ENCODE measurements around the gene GLT1D1. TPM values are rescaled to one million over a fixed set of nuclear protein-coding genes. Genes with fewer than 3 reads are reported as not detected.

Gene GLT1D1
- total RNA-seq, 1 donor from 2014 or later: 3.2 TPM

DNA sequence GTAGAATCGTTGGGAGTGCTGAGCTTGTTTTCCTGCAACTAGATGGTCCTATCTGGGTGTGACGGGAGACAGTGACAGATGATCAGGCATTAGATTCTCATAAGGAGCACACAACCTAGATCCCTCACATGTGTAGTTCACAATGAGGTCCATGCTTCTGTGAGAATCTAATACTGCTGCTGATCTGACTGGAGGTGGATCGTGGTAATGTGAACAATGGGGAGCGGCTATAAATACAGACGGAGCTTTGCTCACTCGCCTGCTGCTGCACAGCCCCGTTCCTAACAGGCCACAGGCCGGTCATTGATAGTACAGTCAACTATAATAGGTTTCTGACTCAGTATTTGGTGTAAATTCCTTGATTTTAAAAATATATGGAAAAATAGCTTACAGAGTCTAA is 138.8 kb downstream of the GLT1D1 start:
- Mint-ChIP-seq H3K4me1 (ENCODE audit: low read depth) (no peaks in the 10 kb centered on the region), H3K36me3 (ENCODE audit: low read depth) (no peaks in the 10 kb centered on the region), H3K9me3 (peaks cover 10% of the 10 kb centered on the region), H3K27me3 (ENCODE audit: low read depth) (no peaks in the 10 kb centered on the region), H3K27ac (no peak overlapping the region), H3K4me3 (ENCODE audit: low read depth) (no peak overlapping the region)
- intact Hi-C loops (cut with micrococcal nuclease): no loop called here
- DNase-seq (ENCODE audit: low spot score): no peak

DNA sequence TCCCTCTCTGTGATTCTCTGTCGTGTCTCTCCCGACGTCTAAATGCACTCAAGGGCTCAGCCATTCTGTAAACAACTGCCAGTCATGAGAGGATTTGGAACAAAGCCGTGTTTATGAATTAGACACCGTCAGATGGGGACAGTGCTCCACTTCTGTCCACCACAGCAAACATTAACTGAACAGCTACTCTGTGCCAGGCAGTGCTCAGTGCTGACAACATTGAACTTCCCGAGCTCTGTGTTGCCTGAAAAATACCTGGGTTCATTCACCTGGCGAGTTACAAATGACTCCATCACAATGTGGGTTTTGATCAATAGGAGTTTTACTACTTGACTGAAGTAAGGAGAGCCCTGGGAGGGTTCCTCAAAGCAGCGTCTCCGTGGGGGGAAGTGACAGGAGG is 139.3 kb downstream of the GLT1D1 start:
- Mint-ChIP-seq H3K9me3 (peaks cover 13% of the 10 kb centered on the region), H3K4me1 (ENCODE audit: low read depth) (no peaks in the 10 kb centered on the region), H3K4me3 (ENCODE audit: low read depth) (no peak overlapping the region), H3K27me3 (ENCODE audit: low read depth) (no peaks in the 10 kb centered on the region), H3K36me3 (ENCODE audit: low read depth) (no peaks in the 10 kb centered on the region), H3K27ac (no peak overlapping the region)
- DNase-seq (ENCODE audit: low spot score): no peak
- intact Hi-C loops (cut with micrococcal nuclease): no loop called here

DNA sequence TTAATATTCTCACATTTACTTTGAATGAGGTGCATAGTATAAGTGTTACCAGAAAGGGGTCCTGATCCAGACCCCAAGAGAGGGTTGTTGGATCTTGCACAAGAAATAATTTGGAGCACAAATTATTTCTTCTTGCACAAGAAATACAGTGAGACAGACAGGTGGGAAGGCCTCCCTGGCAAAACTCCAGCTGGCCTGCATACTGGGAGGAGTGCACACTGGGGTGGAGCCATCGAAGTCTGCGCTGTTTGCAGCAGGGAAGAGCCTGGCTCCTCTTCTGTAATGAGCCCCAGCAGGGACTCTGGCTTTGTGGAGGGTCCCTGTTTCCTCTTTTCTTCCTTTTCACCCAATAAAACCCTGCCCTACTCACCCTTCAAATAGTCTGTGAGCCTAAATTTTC is 141.6 kb downstream of the GLT1D1 start:
- Mint-ChIP-seq H3K4me1 (ENCODE audit: low read depth) (no peaks in the 10 kb centered on the region), H3K36me3 (ENCODE audit: low read depth) (no peaks in the 10 kb centered on the region), H3K9me3 (peaks cover 19% of the 10 kb centered on the region), H3K27me3 (ENCODE audit: low read depth) (no peaks in the 10 kb centered on the region), H3K27ac (no peak overlapping the region), H3K4me3 (ENCODE audit: low read depth) (no peak overlapping the region)
- intact Hi-C loops (cut with micrococcal nuclease): no loop called here
- DNase-seq (ENCODE audit: low spot score): no peak

DNA sequence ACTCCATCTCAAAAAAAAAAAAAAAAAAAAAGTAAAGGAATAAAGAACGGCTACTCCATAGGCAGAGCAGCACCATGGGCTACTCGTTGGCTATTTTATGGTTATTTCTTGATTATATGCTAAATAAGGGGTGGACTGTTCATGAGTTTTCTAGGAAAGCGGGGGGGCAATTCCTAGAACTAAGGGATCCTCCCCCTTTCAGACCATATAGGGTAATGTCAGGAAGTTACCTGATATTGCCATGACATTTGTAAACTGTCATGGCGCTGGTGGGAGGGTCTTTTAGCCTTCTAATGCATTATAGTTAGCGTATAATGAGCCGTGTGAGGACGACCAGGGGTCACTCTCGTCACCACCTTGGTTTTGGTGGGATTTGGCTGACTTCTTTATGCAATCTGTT is 142.3 kb downstream of the GLT1D1 start:
- intact Hi-C loops (cut with micrococcal nuclease): no loop called here
- no peak overlapping the region for H3K4me3 Mint-ChIP-seq (ENCODE audit: low read depth)
- H3K9me3 Mint-ChIP-seq: peaks cover 19% of the 10 kb centered on the region
- H3K36me3 Mint-ChIP-seq (ENCODE audit: low read depth): no peaks in the 10 kb centered on the region
- H3K27me3 Mint-ChIP-seq (ENCODE audit: low read depth): no peaks in the 10 kb centered on the region
- H3K4me1 Mint-ChIP-seq (ENCODE audit: low read depth): no peaks in the 10 kb centered on the region
- no peak for DNase-seq (ENCODE audit: low spot score)
- no peak overlapping the region for H3K27ac Mint-ChIP-seq

DNA sequence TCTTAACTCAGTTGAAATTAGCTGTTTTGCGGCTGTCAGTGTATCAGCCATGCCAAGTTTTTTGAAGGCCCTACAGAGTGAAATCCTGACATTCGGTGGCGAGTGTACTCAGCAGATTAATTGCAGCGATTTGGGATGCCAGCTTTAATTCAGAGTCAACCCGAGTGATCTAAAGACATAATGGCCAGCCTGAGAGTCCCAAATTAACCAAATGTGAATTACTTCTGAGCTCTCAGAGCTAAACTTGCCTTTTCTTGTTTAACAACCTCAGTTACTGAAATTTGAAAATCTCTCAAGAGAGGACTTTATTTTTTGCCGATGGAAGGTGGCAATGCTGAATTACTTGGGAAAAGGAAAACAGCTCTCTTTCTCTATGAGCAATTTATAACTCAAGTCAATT is 148.5 kb downstream of the GLT1D1 start:
- Mint-ChIP-seq H3K36me3 (ENCODE audit: low read depth) (no peaks in the 10 kb centered on the region), H3K4me3 (ENCODE audit: low read depth) (no peak overlapping the region), H3K27me3 (ENCODE audit: low read depth) (no peaks in the 10 kb centered on the region), H3K9me3 (peaks cover 21% of the 10 kb centered on the region), H3K27ac (no peak overlapping the region), H3K4me1 (ENCODE audit: low read depth) (no peaks in the 10 kb centered on the region)
- intact Hi-C loops (cut with micrococcal nuclease): no loop called here
- DNase-seq (ENCODE audit: low spot score): no peak

DNA sequence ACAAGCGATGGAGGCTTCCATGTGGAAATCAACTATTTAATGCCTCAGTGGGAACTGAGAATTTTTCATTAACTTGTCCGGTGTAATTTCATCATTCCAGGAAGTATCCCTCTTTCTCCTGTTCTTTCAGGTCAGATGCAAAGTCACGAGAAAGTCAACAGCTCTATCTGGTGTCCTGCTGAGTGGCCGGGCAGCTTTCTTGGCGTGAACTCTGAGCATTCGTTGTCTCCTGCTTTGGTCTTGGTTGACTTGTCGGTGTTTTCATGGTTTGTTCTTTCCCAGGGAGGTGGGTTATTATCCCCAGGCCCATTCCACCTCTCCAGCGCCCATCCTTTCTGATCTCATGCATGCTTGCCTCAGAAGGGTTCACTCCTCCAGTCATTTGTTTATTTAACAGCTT is 149.1 kb downstream of the GLT1D1 start:
- Mint-ChIP-seq H3K27me3 (ENCODE audit: low read depth) (no peaks in the 10 kb centered on the region), H3K4me3 (ENCODE audit: low read depth) (no peak overlapping the region), H3K36me3 (ENCODE audit: low read depth) (no peaks in the 10 kb centered on the region), H3K9me3 (peaks cover 15% of the 10 kb centered on the region), H3K27ac (no peak overlapping the region), H3K4me1 (ENCODE audit: low read depth) (no peaks in the 10 kb centered on the region)
- no peak for DNase-seq (ENCODE audit: low spot score)
- intact Hi-C loops (cut with micrococcal nuclease): no loop called here

DNA sequence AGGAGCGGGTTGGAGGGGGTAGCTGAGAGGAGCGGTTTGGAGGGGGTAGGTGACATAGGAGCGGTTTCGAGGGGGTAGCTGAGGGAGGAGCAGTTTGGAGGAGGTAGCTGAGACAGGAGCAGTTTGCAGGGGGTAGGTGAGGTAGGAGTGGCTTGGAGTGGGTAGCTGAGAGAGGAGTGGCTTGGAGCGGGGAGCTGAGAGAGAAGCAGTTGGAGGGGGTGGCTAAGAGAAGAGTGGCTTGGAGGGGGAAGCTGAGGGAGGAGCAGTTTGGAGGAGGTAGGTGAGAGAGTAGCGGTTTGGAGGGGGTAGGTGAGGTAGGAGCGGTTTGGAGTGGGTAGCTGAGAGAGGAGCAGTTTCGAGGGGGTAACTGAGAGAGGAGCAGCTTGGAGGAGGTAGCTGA is 152.1 kb downstream of the GLT1D1 start:
- Mint-ChIP-seq H3K4me3 (ENCODE audit: low read depth) (no peak overlapping the region), H3K4me1 (ENCODE audit: low read depth) (no peaks in the 10 kb centered on the region), H3K27me3 (ENCODE audit: low read depth) (no peaks in the 10 kb centered on the region), H3K27ac (no peak overlapping the region), H3K36me3 (ENCODE audit: low read depth) (no peaks in the 10 kb centered on the region), H3K9me3 (peaks cover 9% of the 10 kb centered on the region)
- DNase-seq (ENCODE audit: low spot score): no peak
- intact Hi-C loops (cut with micrococcal nuclease): no loop called here

DNA sequence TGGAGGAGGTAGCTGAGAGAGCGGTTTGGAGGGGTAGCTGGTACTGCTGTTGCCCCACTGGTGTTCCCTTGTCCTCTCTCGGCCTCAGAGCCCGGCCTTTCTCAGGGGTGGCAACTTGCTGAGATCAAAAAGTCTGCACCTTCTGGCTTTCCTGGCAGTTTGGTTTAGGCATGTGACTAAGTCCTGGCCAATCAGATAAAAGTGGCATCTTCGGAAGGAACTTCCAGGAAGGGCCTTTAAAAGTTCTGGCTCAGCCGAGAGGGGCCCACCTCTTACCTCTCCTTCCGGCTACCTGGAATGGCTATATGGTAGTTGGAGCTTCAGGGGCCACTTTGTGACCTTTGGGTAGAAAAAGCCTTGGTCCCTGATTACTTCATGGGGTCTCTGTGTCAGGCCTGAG is 152.6 kb downstream of the GLT1D1 start:
- H3K27ac Mint-ChIP-seq: no peak overlapping the region

DNA sequence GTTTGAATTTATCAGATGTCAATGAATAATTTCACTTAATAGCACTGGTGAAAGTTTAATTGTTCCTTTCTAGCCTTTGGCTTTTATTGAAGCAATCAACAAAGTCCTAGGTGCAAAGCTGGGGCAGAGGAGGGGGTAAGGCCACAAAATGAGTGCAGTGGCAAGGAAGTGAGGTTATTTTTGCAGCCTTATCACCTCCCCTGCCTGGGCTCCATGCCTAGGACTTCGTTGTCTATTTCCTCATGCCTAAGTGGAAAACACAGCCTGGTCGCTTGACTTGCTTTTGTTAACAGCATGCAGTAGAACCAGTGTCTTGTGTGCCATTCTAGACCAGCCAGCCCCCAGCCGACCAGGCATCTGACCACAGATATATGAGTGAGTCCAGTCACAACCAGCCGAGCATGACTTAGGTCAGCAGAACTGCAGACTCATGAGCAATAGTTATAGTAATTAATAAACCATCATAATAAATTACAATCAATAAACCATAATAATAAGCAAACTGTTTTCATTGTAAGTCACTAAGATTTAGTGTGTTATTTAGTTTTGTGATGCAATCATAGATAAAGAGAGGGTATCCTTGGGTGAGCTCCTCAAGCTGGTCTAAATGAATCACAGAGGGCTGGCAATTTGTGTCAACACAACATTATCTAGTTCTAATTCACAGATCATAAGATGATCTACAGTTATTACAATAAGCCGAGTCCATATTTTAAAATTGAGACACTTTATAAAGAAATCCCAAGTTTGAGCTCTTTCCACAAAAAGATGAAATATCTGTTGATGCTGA is 156.8 kb downstream of the GLT1D1 start:
- Mint-ChIP-seq H3K9me3 (no peaks in the 10 kb centered on the region), H3K27me3 (ENCODE audit: low read depth) (no peaks in the 10 kb centered on the region), H3K36me3 (ENCODE audit: low read depth) (no peaks in the 10 kb centered on the region), H3K4me3 (ENCODE audit: low read depth) (no peak overlapping the region), H3K4me1 (ENCODE audit: low read depth) (no peaks in the 10 kb centered on the region), H3K27ac (no peak overlapping the region)
- no peak for DNase-seq (ENCODE audit: low spot score)
- intact Hi-C loops (cut with micrococcal nuclease): no loop called here

More for the DNA sequence above, 152.6 kb downstream of the GLT1D1 start:
- Mint-ChIP-seq H3K9me3 (peaks cover 9% of the 10 kb centered on the region), H3K4me3 (ENCODE audit: low read depth) (no peak overlapping the region), H3K4me1 (ENCODE audit: low read depth) (no peaks in the 10 kb centered on the region), H3K27me3 (ENCODE audit: low read depth) (no peaks in the 10 kb centered on the region), H3K36me3 (ENCODE audit: low read depth) (no peaks in the 10 kb centered on the region)
- no peak for DNase-seq (ENCODE audit: low spot score)
- intact Hi-C loops (cut with micrococcal nuclease): no loop called here

DNA sequence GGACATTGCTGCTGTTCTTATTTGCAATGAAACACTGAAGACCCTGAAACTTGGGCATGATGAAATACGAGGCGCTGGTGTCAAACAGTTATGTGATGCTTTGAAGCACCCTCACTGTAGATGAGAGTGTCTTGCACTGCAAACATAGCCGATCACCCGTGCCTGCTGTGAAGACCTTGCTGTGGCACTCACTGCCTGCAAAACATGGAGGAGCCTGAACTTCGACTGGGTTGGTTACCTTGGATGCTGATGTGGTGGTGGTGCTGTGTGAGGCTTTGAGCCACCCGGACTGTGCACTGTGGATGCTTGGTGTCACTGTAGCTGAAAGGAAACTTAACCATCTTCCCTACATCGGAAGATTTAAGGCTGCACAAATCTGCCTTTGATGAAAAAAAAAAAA is 162.9 kb downstream of the GLT1D1 start:
- peaks cover 7% of the 10 kb centered on the region for H3K9me3 Mint-ChIP-seq
- H3K4me3 Mint-ChIP-seq (ENCODE audit: low read depth): no peak overlapping the region
- H3K4me1 Mint-ChIP-seq (ENCODE audit: low read depth): no peaks in the 10 kb centered on the region
- no peak for DNase-seq (ENCODE audit: low spot score)
- no peaks in the 10 kb centered on the region for H3K27me3 Mint-ChIP-seq (ENCODE audit: low read depth)
- intact Hi-C loops (cut with micrococcal nuclease): no loop called here
- no peak overlapping the region for H3K27ac Mint-ChIP-seq
- H3K36me3 Mint-ChIP-seq (ENCODE audit: low read depth): no peaks in the 10 kb centered on the region

DNA sequence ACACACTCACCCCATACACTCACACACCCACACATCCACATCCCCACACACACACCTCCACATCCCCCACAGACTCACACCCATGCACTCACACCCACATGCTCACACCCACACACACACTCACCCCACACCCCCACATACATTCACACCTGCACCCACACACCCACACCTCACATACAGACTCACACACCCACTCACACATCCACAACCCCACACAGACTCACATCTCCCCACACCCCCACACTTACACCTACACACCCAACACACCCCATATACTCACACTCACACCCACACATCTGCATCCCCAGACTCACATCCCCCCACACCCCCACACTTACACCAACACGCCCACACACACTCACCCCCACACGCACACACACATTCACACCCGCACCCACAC is 171.8 kb downstream of the GLT1D1 start:
- intact Hi-C loops (cut with micrococcal nuclease): no loop called here

DNA sequence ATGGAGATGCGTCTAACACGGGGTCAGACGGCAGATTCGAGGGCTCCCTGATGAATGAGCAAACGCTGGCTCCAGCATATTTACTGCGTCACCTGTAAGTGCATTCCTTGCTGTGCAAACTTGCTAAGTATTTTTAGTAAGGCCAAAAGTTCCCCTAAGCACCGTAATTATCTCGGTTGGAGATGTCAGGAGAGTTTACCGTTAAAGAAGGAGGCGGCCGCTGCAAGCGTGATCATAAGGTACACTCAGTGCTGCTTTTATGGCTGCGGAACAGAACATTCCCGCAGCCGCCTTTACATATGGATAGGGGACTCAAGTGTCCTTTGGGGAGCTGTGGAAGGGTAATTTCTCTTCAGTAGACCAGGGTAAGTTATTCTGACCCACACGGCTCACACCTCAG is 175.6 kb downstream of the GLT1D1 start:
- H3K4me1 Mint-ChIP-seq (ENCODE audit: low read depth): no peaks in the 10 kb centered on the region
- no peaks in the 10 kb centered on the region for H3K27me3 Mint-ChIP-seq (ENCODE audit: low read depth)
- DNase-seq (ENCODE audit: low spot score): no peak
- H3K9me3 Mint-ChIP-seq: peaks cover 4% of the 10 kb centered on the region
- intact Hi-C loops (cut with micrococcal nuclease): no loop called here
- no peak overlapping the region for H3K4me3 Mint-ChIP-seq (ENCODE audit: low read depth)
- no peaks in the 10 kb centered on the region for H3K36me3 Mint-ChIP-seq (ENCODE audit: low read depth)
- H3K27ac Mint-ChIP-seq: no peak overlapping the region

More for the DNA sequence above, 171.8 kb downstream of the GLT1D1 start:
- H3K9me3 Mint-ChIP-seq: peaks cover 3% of the 10 kb centered on the region
- no peaks in the 10 kb centered on the region for H3K4me1 Mint-ChIP-seq (ENCODE audit: low read depth)
- H3K4me3 Mint-ChIP-seq (ENCODE audit: low read depth): no peak overlapping the region
- no peak for DNase-seq (ENCODE audit: low spot score)
- H3K27ac Mint-ChIP-seq: no peak overlapping the region
- no peaks in the 10 kb centered on the region for H3K36me3 Mint-ChIP-seq (ENCODE audit: low read depth)
- H3K27me3 Mint-ChIP-seq (ENCODE audit: low read depth): no peaks in the 10 kb centered on the region
